Measurements from ENCODE around the gene KRTAP5-1. TPM values are rescaled to one million over a fixed set of nuclear protein-coding genes. Genes with fewer than 3 reads are reported as not detected.

The KRTAP5-1 gene
- polyA plus RNA-seq, 3 donors = not detected

GRCh38 chr11:1567052-1567720, 17.9 kb downstream of the KRTAP5-1 start:
- Histone ChIP-seq H4K20me1 (ENCODE audit: insufficient read depth, low read length) (no peaks in the 10 kb centered on the region), H2AFZ (ENCODE audit: insufficient read depth, low read depth, low read length, poor library complexity, severe bottlenecking) (no peak overlapping the region), H3K79me2 (ENCODE audit: insufficient read depth, low read length) (no peaks in the 10 kb centered on the region), H3K9ac (ENCODE audit: insufficient read depth, low read length, poor library complexity, severe bottlenecking) (no peak overlapping the region), H3K36me3 (replicated peaks in 1 of 2; ENCODE audit: control insufficient read depth in 1 of 2, insufficient read depth in 2 of 2, low read length in 2 of 2) (no peaks in the 10 kb centered on the region), H3K27me3 (ENCODE audit: control insufficient read depth in 2 of 2, insufficient read depth in 2 of 2, low read length in 2 of 2) (peaks cover 13 to 35% of the 10 kb centered on the region in 2 donors), H3K4me2 (replicated peaks; ENCODE audit: extremely low read depth, low read length, poor library complexity, severe bottlenecking) (no peak overlapping the region), H3K27ac (ENCODE audit: low read depth in 1 of 2, low read length in 2 of 2) (no peak overlapping the region), H3K9me3 (replicated peaks in 1 of 2; ENCODE audit: control insufficient read depth in 1 of 2, insufficient read depth in 1 of 2, low read length in 2 of 2) (peaks cover 0 to 11% of the 10 kb centered on the region in 2 donors), H3K4me3 (replicated peaks in 1 of 3; ENCODE audit: low read depth in 2 of 3, low read length in 3 of 3) (no peak overlapping the region), H3K4me1 (ENCODE audit: control insufficient read depth in 1 of 2, insufficient read depth in 2 of 2, low read length in 2 of 2) (peaks cover 0 to 5% of the 10 kb centered on the region in 2 donors)
- peaks cover 31 to 62% (median 36%) of the 10 kb centered on the region in 3 donors for H3K27me3 Mint-ChIP-seq (ENCODE audit: low read depth in 3 of 3)
- H3K27ac Mint-ChIP-seq = no peak overlapping the region
- no peak for TF ChIP-seq CTCF (IDR thresholded peaks at IDR 0.05)
- WGBS (ENCODE audit: insufficient coverage) = 76% methylated on average over 9 of the region's 13 CpGs
- H3K9me3 Mint-ChIP-seq = peaks cover 0 to 9% (median 2%) of the 10 kb centered on the region in 7 donors
- no peaks in the 10 kb centered on the region for H3K4me1 Mint-ChIP-seq
- no peaks in the 10 kb centered on the region for H3K36me3 Mint-ChIP-seq
- no peak for DNase-seq
- peak overlapping the region in 1 of 2 donors; percentile 30 for H3K4me3 Mint-ChIP-seq
- intact Hi-C loops (cut with micrococcal nuclease) = no loop called here

GRCh38 chr11:1566381-1567051, 18.6 kb downstream of the KRTAP5-1 start:
- Histone ChIP-seq H3K27ac (ENCODE audit: low read depth in 1 of 2, low read length in 2 of 2) (no peak overlapping the region), H3K27me3 (ENCODE audit: control insufficient read depth in 2 of 2, insufficient read depth in 2 of 2, low read length in 2 of 2) (peaks cover 13 to 35% of the 10 kb centered on the region in 2 donors), H3K4me2 (replicated peaks; ENCODE audit: extremely low read depth, low read length, poor library complexity, severe bottlenecking) (no peak overlapping the region), H3K79me2 (ENCODE audit: insufficient read depth, low read length) (no peaks in the 10 kb centered on the region), H2AFZ (ENCODE audit: insufficient read depth, low read depth, low read length, poor library complexity, severe bottlenecking) (no peak overlapping the region), H3K4me3 (replicated peaks in 1 of 3; ENCODE audit: low read depth in 2 of 3, low read length in 3 of 3) (no peak overlapping the region), H3K4me1 (ENCODE audit: control insufficient read depth in 1 of 2, insufficient read depth in 2 of 2, low read length in 2 of 2) (peaks cover 0 to 5% of the 10 kb centered on the region in 2 donors), H3K9me3 (replicated peaks in 1 of 2; ENCODE audit: control insufficient read depth in 1 of 2, insufficient read depth in 1 of 2, low read length in 2 of 2) (peaks cover 0 to 11% of the 10 kb centered on the region in 2 donors), H3K36me3 (replicated peaks in 1 of 2; ENCODE audit: control insufficient read depth in 1 of 2, insufficient read depth in 2 of 2, low read length in 2 of 2) (no peaks in the 10 kb centered on the region), H3K9ac (ENCODE audit: insufficient read depth, low read length, poor library complexity, severe bottlenecking) (no peak overlapping the region), H4K20me1 (ENCODE audit: insufficient read depth, low read length) (no peaks in the 10 kb centered on the region)
- no peak for DNase-seq
- Mint-ChIP-seq H3K27ac (peak overlapping the region in 1 of 7 donors; percentile 71), H3K36me3 (no peaks in the 10 kb centered on the region), H3K4me3 (peak overlapping the region in 1 of 2 donors; percentile 30), H3K9me3 (peaks cover 0 to 9% (median 2%) of the 10 kb centered on the region in 7 donors), H3K27me3 (ENCODE audit: low read depth in 3 of 3) (peaks cover 31 to 63% (median 36%) of the 10 kb centered on the region in 3 donors), H3K4me1 (no peaks in the 10 kb centered on the region)
- 90% methylated on average over 11 of the region's 20 CpGs for WGBS (ENCODE audit: insufficient coverage)
- no peak for TF ChIP-seq CTCF (IDR thresholded peaks at IDR 0.05)
- intact Hi-C loops (cut with micrococcal nuclease) = no loop called here

Measured in CD14-positive monocyte (primary cell).